OCI-LY7 (cell line): ENCODE results near the gene TMEM132E.

ENCODE experiments used
- CTCF ChIP-seq: fragments of 200-600 bp; sonication (generic); conservative IDR thresholded peaks from 2 replicates; pipeline ENCODE4 v1.5.1; 2014; ENCODE audit warnings: mild to moderate bottlenecking, antibody characterized with exemption, low read length, moderate library complexity, mixed read lengths
- EZH2phosphoT487 ChIP-seq: fragments of 200-600 bp; sonication (generic); IDR thresholded peaks from 2 replicates; pipeline ENCODE4 v1.6.1; 2018; ENCODE audit warnings: low read depth, borderline replicate concordance, mild to moderate bottlenecking, mixed run types, antibody characterized with exemption, low read length, moderate library complexity, mixed read lengths

- TF ChIP-seq CTCF (no peak), EZH2phosphoT487 (no peak)
Observed at GRCh38 chr17:34603974-34604373, 24.6 kb downstream of the TMEM132E start.
